OCI-LY3 (cell line): ENCODE measurements around the gene C2orf72.
"Not testable (repeated sequence)": the region's sequence is repeated elsewhere in the genome, so short reads cannot be mapped to it uniquely, and the experiment has no call there.

ENCODE experiments used
- H2AFZ ChIP-seq: fragments of 200-600, 300-600 bp; shearing (Covaris generic); 2 replicates; pipeline ENCODE4 v1.6.0; 2014; ENCODE audit warnings: antibody characterized with exemption, low read depth, low read length
- H3K27ac ChIP-seq: fragments of 200-600, 300-600 bp; sonication (generic); 2 replicates; pipeline ENCODE4 v1.5.1; 2014; ENCODE audit warnings: mild to moderate bottlenecking, low read length, moderate library complexity, mixed read lengths
- H3K27me3 ChIP-seq: fragments of 200-600, 300-600 bp; sonication (generic); 2 replicates; pipeline ENCODE4 v1.6.1; 2014; ENCODE audit warnings: low read depth, low read length, mixed read lengths
- H3K36me3 ChIP-seq: fragments of 200-600, 300-600 bp; sonication (generic); replicated peaks from 2 replicates; pipeline ENCODE3; 2014; ENCODE audit warnings: low read depth, low read length, mixed read lengths
- H3K4me1 ChIP-seq: fragments of 300-600, 200-600 bp; sonication (generic); 2 replicates; pipeline ENCODE4 v1.6.1; 2014; ENCODE audit warnings: low read length, mixed read lengths
- H3K4me2 ChIP-seq: fragments of 200-600, 300-600 bp; sonication (generic); 2 replicates; pipeline ENCODE4 v1.6.1; 2014; ENCODE audit warnings: low read length, mixed read lengths
- H3K4me3 ChIP-seq: fragments of 300-600, 200-600 bp; sonication (generic); 2 replicates; pipeline ENCODE4 v1.5.1; 2014; ENCODE audit warnings: antibody characterized with exemption, mild to moderate bottlenecking, low read length, moderate library complexity
- H3K79me2 ChIP-seq: fragments of 300-600, 200-600 bp; shearing (Covaris generic); 2 replicates; pipeline ENCODE4 v1.6.1; 2014; ENCODE audit warnings: mild to moderate bottlenecking, low read length, mixed read lengths
- H3K9ac ChIP-seq: fragments of 300-600, 200-600 bp; shearing (Covaris generic); 2 replicates; pipeline ENCODE4 v1.6.0; 2014; ENCODE audit warnings: mild to moderate bottlenecking, low read length, moderate library complexity
- H3K9me3 ChIP-seq: fragments of 200-600, 300-600 bp; shearing (Covaris generic); 2 replicates; pipeline ENCODE4 v1.6.1; 2014; ENCODE audit warnings: low read length, mixed read lengths; ENCODE audit not compliant: insufficient read depth
- H4K20me1 ChIP-seq: fragments of 200-600, 300-600 bp; sonication (generic); 2 replicates; pipeline ENCODE4 v1.6.1; 2016; ENCODE audit warnings: low read length, mixed read lengths; ENCODE audit not compliant: insufficient read depth
- CTCF ChIP-seq: fragments of 200-600, 300-600 bp; sonication (generic); IDR thresholded peaks from 2 replicates; pipeline ENCODE4 v1.5.1; 2014; ENCODE audit warnings: antibody characterized with exemption, low read length, low read depth
- EZH2phosphoT487 ChIP-seq: fragments of 200-600 bp; shearing (Covaris generic); IDR thresholded peaks from 2 replicates; pipeline ENCODE4 v1.6.1; 2018; ENCODE audit warnings: antibody characterized with exemption, mixed run types, low read depth

Gene C2orf72

GRCh38 chr2:231063347-231063746 lies 26.0 kb downstream of the C2orf72 start:
- H3K36me3 ChIP-seq, result peaks cover 31% of the 10 kb centered on the region
- no peak overlapping the region for H3K4me2 ChIP-seq
- H3K27ac ChIP-seq, result no peak overlapping the region
- no peak overlapping the region for H3K4me3 ChIP-seq
- H3K4me1 ChIP-seq, result peaks cover 8% of the 10 kb centered on the region; the same call in 1 of the 2 replicates
- H3K79me2 ChIP-seq, result peaks cover 40% of the 10 kb centered on the region
- no peaks in the 10 kb centered on the region for H3K27me3 ChIP-seq
- H2AFZ ChIP-seq, result no peak overlapping the region
- no peaks in the 10 kb centered on the region for H3K9me3 ChIP-seq
- H4K20me1 ChIP-seq, result no peaks in the 10 kb centered on the region
- H3K9ac ChIP-seq, result no peak overlapping the region
- TF ChIP-seq EZH2phosphoT487, result no peak
- no peak for TF ChIP-seq CTCF

- no peaks in the 10 kb centered on the region for H3K9me3 ChIP-seq
- no peak overlapping the region for H3K4me3 ChIP-seq
- H3K27me3 ChIP-seq, result no peaks in the 10 kb centered on the region
- H3K4me1 ChIP-seq, result no peaks in the 10 kb centered on the region
- H3K36me3 ChIP-seq, result peaks cover 37% of the 10 kb centered on the region
- H4K20me1 ChIP-seq, result no peaks in the 10 kb centered on the region
- H3K79me2 ChIP-seq, result peaks cover 13% of the 10 kb centered on the region
- no peak overlapping the region for H3K4me2 ChIP-seq
- TF ChIP-seq CTCF (no peak), EZH2phosphoT487 (no peak)
- H2AFZ ChIP-seq, result no peak overlapping the region
- H3K9ac ChIP-seq, result no peak overlapping the region
- no peak overlapping the region for H3K27ac ChIP-seq
Measured at GRCh38 chr2:231065966-231066365, 28.6 kb downstream of the C2orf72 start.

- H3K79me2 ChIP-seq, H3K27ac ChIP-seq, H3K27me3 ChIP-seq, H4K20me1 ChIP-seq, H3K4me1 ChIP-seq, H2AFZ ChIP-seq, H3K4me3 ChIP-seq, H3K9me3 ChIP-seq, H3K9ac ChIP-seq, H3K4me2 ChIP-seq: not testable (repeated sequence)
- peaks cover 33% of the 10 kb centered on the region for H3K36me3 ChIP-seq
Measured at GRCh38 chr2:231067531-231067930, 30.2 kb downstream of the C2orf72 start.

GRCh38 chr2:231068525-231069222 lies 31.4 kb downstream of the C2orf72 start:
- Histone ChIP-seq H3K27me3 (no peaks in the 10 kb centered on the region), H3K9me3 (no peaks in the 10 kb centered on the region), H3K4me3 (no peak overlapping the region), H3K4me1 (no peaks in the 10 kb centered on the region), H3K36me3 (peaks cover 31% of the 10 kb centered on the region), H2AFZ (no peak overlapping the region), H3K27ac (no peak overlapping the region), H3K79me2 (peaks cover 6% of the 10 kb centered on the region; the same call in 1 of the 2 replicates), H4K20me1 (no peaks in the 10 kb centered on the region), H3K4me2 (no peak overlapping the region), H3K9ac (no peak overlapping the region)
- TF ChIP-seq CTCF, result no peak
- TF ChIP-seq EZH2phosphoT487, result no peak
